Measurements from ENCODE around the gene RBSN.

GRCh38 chr3:15108869-15109268 is 9.9 kb upstream of the RBSN start:
- TF ChIP-seq CTCF (conservative IDR thresholded peaks at IDR 0.05; ENCODE audit: low read depth, low read length) = no peak
- no peak for TF ChIP-seq CHD1 (IDR thresholded peaks at IDR 0.05; ENCODE audit: low read depth, low read length)
- TF ChIP-seq POLR2A (IDR thresholded peaks at IDR 0.05; ENCODE audit: low read depth, low read length) = no peak
- TF ChIP-seq RAD21 (IDR thresholded peaks at IDR 0.05; ENCODE audit: low read length) = no peak
- no peak for TF ChIP-seq CEBPB (IDR thresholded peaks at IDR 0.05; ENCODE audit: low read depth, low read length)
- TF ChIP-seq FOS (IDR thresholded peaks at IDR 0.05; ENCODE audit: low read depth, low read length) = no peak
- no peak for TF ChIP-seq ELK1 (IDR thresholded peaks at IDR 0.05; ENCODE audit: borderline replicate concordance, low read depth, low read length)
- TF ChIP-seq BHLHE40 (IDR thresholded peaks at IDR 0.05; ENCODE audit: low read depth, low read length) = no peak
- TF ChIP-seq RFX5 (IDR thresholded peaks at IDR 0.05; ENCODE audit: low read depth, low read length) = no peak
- no peak for TF ChIP-seq MXI1 (IDR thresholded peaks at IDR 0.05; ENCODE audit: borderline replicate concordance, low read depth, low read length)

Data from IMR-90 (cell line).